Liver (tissue), 3 donors: ENCODE measurements around the gene LDAH.

ENCODE experiments used
- CTCF ChIP-seq: fragments of 150-350 bp; IDR thresholded peaks from 2 replicates; pipeline ENCODE4 v1.5.1; 2017; ENCODE audit warnings: improper control_type of control experiment, low read depth, low read length; ENCODE audit not compliant: missing input control
- EGR1 ChIP-seq, 2 donors: IDR thresholded peaks; 2 replicates each; pipeline ENCODE4 v1.6.1; 2016 to 2018; ENCODE audit warnings: antibody characterized with exemption in 2 of 2, low read depth in 2 of 2
- FOXA1 ChIP-seq: IDR thresholded peaks from 2 replicates; pipeline ENCODE4 v1.6.1; 2016; ENCODE audit warnings: antibody characterized with exemption
- GABPA ChIP-seq, 2 donors: IDR thresholded peaks in 1 of 2; conservative IDR thresholded peaks in 1 of 2; 2 replicates each; pipeline ENCODE4 v1.6.1; 2016; ENCODE audit warnings: antibody characterized with exemption in 2 of 2, mild to moderate bottlenecking in 1 of 2, moderate library complexity in 1 of 2
- MAX ChIP-seq: IDR thresholded peaks from 2 replicates; pipeline ENCODE4 v1.6.1; 2016; ENCODE audit warnings: antibody characterized with exemption
- REST ChIP-seq: IDR thresholded peaks from 2 replicates; pipeline ENCODE4 v1.6.1; 2016; ENCODE audit warnings: antibody characterized with exemption, mild to moderate bottlenecking
- donor health status: healthy.
- donor health status: healthy.

GRCh38 chr2:20822535-20823490 is at the start of gene LDAH:
- TF ChIP-seq REST, result no peak
- TF ChIP-seq CTCF, result no peak
- TF ChIP-seq FOXA1, result no peak
- TF ChIP-seq EGR1 (IDR thresholded peaks at IDR 0.05; ENCODE audit: low read depth in 2 of 2), result no peak
- peak; percentile 78 to 96 for TF ChIP-seq GABPA (IDR thresholded peaks at IDR 0.05 in 1 of 2, conservative IDR thresholded peaks at IDR 0.05 in 1 of 2)
- TF ChIP-seq MAX, result peak; percentile 89
